ENCODE results near the gene CDH23.

GRCh38 chr10:71647526-71648253, 251.0 kb downstream of the CDH23 start:
- TF ChIP-seq CTCF (conservative IDR thresholded peaks at IDR 0.05 in 1 of 2, IDR thresholded peaks at IDR 0.05 in 1 of 2; ENCODE audit: low read depth in 1 of 2, low read length in 2 of 2) (peak; percentile 39 to 43), EZH2 (IDR thresholded peaks at IDR 0.05; ENCODE audit: low read length, missing control alignments) (no peak)

Data from fibroblast of lung (primary cell).